Stimulated activated CD4-positive, alpha-beta T cell treated with anti-CD3 and anti-CD28 coated beads, Interleukin-1b, Interleukin-23, amount 100 ng/mL, for 4 hours (primary cell): ENCODE results near the gene WDR70.
"Not testable (repeated sequence)": the region's sequence is repeated elsewhere in the genome, so short reads cannot be mapped to it uniquely, and the experiment has no call there.

ENCODE experiments used
- DNase-seq, 2 donors: peaks; one replicate each; pipeline ENCODE4 v3.0.0-alpha.2; 2020; ENCODE audit warnings: low read depth in 2 of 2

The WDR70 gene

DNA sequence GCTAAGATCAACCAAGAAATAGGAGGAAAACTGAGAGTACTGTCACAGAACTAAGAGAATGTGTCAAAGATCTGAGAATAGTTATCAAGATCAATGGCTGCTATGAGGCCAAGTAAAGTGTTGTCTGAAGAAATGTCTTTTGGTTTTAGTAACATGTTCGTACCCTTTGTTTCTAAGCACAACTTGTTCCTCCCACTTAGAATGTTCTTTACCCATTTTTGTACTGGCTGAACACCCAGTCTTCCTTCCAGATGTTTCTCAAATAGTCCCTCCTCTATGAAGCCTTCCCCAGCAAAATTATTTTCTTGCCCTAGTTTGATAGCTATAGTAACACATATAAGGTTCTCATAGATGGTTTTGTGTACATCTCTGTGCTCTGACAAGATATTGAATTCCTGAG, 191.5 kb downstream of the WDR70 start:
- DNase-seq, result no peak

- DNase-seq, result no peak
These were observed 192.9 kb downstream of the WDR70 start for GRCh38 chr5:37571985-37572384.

- DNase-seq, result no peak
These were observed 196.7 kb downstream of the WDR70 start for GRCh38 chr5:37575541-37576489.

- no peak for DNase-seq
These were observed 197.4 kb downstream of the WDR70 start for GRCh38 chr5:37576552-37576951.

DNA sequence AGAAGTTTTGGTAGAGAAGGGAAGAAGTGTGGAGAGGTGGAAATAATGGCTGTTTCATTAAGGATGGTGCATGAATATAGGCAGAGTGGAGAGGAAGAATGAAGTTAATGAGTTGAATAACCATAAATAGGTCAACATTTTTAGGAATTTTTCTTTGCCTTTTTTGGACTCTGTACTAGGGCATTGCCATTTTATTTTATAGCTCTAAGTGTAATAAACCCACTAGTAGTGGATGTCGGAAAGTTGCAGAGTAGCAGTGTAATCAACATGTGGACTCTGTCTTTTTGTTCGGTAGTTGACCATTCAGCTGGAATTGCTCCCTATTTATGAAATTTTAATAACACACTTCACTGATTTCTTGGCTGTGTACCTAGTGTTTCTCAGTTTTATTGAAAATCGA, 199.1 kb downstream of the WDR70 start:
- DNase-seq, result no peak

DNA sequence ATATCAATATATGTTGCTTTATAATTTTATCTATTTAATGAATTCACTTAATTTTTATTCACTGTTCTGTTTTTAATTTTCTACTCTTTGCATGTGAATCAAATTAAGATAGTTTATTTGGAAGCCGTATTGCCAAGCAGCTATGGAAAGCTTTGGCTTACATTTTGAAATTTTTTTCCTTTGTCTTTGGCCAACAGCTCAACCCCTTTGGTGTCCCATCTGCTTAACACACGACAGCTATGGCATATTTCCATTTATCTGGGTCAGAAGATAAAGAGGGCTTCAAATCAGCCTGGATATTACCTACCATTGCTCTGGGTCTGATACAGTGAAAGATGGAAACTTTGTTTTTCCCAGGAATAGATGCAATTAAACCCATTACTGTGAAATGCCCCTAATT, 201.0 kb downstream of the WDR70 start:
- no peak for DNase-seq

GRCh38 chr5:37582202-37582601, 203.1 kb downstream of the WDR70 start:
- DNase-seq, result no peak

- DNase-seq, result not testable (repeated sequence)
These were observed 214.2 kb downstream of the WDR70 start for GRCh38 chr5:37593292-37593691.

- DNase-seq, result not testable (repeated sequence)
These were observed 215.7 kb downstream of the WDR70 start for GRCh38 chr5:37594864-37595263.

DNA sequence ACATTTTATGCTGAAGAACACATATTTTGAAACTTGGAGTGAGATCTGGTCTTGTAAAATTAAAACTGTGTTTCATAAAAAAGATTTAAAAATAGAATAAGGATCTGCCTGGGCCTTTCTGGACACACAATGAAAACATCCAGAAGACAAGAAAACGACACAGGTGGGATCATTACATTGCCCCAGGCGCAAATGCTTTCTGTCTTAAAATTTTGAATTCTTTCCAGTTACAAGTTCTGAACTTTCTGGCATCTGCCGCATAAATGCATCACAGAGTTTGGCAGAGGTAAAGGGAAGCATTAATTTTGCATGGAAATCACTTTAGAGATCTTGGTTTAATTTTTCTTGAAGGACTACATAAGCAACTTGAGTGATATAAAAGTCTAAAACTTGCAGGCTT, 219.6 kb downstream of the WDR70 start:
- no peak for DNase-seq

GRCh38 chr5:37601163-37601562, 222.0 kb downstream of the WDR70 start:
- no peak for DNase-seq

DNA sequence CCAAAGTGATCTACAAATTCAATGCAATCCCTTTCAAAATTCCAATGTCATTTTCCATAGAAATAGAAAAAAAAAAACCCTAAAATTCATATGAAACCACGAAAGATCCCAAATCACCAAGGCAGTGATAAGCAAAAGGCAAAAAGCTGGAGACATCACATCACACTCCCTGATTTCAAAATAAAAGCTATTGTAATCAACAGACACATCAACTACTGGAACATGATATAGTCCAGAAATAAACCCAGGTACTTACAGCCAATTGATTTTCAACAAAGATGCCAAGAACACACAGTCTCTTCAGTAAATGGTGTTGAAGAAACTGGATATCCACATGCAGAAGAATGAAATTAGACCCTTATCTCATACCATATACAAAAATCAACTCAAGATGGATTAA, 224.0 kb downstream of the WDR70 start:
- DNase-seq, result no peak

DNA sequence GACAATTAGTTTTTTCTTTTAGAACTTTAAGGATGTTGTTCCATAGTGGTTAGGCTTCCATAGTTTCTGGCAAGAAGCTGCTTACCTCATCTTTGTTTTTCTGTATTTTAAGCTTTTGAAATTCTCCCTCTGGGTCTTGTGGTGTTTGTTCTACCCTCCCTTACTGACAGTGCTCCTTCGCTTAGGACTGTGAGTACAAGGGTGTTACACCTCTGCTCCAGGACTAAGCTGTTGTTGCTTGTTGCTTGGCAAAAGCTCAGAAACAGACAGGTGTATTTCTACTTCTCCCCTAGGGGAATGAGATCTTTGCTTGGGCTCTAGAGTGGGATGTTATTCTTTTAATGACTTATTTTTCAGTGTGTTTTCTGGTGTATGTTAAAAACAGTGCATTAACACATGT, 225.2 kb downstream of the WDR70 start:
- DNase-seq, result no peak

GRCh38 chr5:37606148-37606547, 227.0 kb downstream of the WDR70 start:
- no peak for DNase-seq

- no peak for DNase-seq
These were observed 227.6 kb downstream of the WDR70 start for GRCh38 chr5:37606632-37607248.

DNA sequence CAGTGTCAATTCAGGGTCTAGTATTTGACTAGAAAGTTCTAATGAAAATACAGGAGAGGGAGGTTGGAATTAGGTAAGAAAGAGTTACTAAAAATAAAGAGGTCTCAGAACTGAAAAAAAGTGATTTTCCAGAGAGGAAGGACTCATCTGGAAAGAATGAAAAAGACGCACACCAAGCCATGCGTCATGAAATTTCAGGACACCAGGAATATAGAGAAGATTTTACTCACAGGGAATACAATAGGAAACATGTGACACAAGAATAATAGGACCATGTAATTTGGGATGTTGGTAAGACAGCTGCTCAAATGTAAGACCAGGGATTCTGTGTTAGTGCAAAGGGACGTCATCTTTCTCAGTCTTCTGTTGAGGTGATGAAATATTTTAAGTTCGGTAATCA, 236.1 kb downstream of the WDR70 start:
- no peak for DNase-seq

- DNase-seq, result no peak
These were observed 240.2 kb downstream of the WDR70 start for GRCh38 chr5:37619353-37619752.

GRCh38 chr5:37622354-37622753, 243.2 kb downstream of the WDR70 start:
- not testable (repeated sequence) for DNase-seq

GRCh38 chr5:37626266-37626665, 247.1 kb downstream of the WDR70 start:
- no peak for DNase-seq

DNA sequence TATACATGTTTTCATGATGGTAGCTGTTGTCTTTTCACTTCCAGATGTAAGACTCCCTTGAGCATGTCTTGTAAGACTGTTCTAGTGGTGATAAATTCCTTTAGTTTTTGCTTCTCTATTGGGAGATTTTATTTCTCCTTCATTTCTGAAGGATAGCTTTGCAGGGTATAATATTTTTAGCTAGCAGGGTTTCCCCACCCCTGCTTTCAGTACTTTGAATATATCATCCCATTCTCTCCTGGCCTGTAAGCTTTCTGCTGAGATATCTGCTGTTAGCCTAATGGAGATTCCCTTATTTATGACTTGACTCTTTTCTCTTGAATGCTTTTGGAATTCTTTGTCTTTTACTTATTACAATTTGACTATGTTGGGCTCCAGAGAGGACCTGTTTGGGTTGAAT, 249.8 kb downstream of the WDR70 start:
- no peak for DNase-seq

DNA sequence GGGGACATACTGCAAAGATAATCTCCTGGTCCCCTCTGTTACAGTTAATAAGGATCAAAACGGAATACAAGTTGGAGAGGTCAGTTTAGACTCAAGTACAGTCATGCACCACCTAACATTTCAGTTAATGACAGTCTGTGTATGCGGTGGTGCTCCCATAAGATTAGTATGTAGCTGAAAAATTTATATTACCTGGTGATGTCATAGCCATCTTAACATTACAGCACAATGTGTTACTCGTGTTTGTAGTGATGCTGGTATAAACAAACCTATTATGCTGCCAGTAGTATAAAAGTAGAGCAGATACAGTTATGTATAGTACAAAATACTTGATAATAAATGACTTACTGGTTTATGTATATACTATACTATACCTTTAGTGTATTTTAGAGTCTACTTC, 252.8 kb downstream of the WDR70 start:
- DNase-seq, result no peak

GRCh38 chr5:37637165-37637845, 258.2 kb downstream of the WDR70 start:
- DNase-seq, result no peak

- no peak for DNase-seq
These were observed 259.8 kb downstream of the WDR70 start for GRCh38 chr5:37638897-37639296.
